HG03159 (cell line): ENCODE data around the gene RPP21.
"Not testable (repeated sequence)": the region's sequence is repeated elsewhere in the genome, so short reads cannot be mapped to it uniquely, and the experiment has no call there.

Source experiments
- ATAC-seq: cut with Tn5 transposase; IDR thresholded peaks from one replicate; pipeline ENCODE4 v1.9.1; 2021; ENCODE audit warnings: mild to moderate bottlenecking, moderate library complexity; ENCODE audit not compliant: unreplicated experiment

Gene RPP21

GRCh38 chr6:30369280-30369679 lies 24.3 kb downstream of the RPP21 start:
- not testable (repeated sequence) for ATAC-seq

GRCh38 chr6:30378290-30378937 lies 33.5 kb downstream of the RPP21 start:
- no peak for ATAC-seq

GRCh38 chr6:30380464-30380863 lies 35.5 kb downstream of the RPP21 start:
- ATAC-seq, result no peak

GRCh38 chr6:30386166-30386565 lies 41.2 kb downstream of the RPP21 start:
- no peak for ATAC-seq

- ATAC-seq, result no peak
Measured at GRCh38 chr6:30391240-30391639, 46.3 kb downstream of the RPP21 start.

GRCh38 chr6:30394139-30394538 lies 49.2 kb downstream of the RPP21 start:
- no peak for ATAC-seq
